CD8-positive, alpha-beta memory T cell (primary cell): ENCODE data around the gene ANKRD17. TPM values are rescaled to one million over a fixed set of nuclear protein-coding genes. Genes with fewer than 3 reads are reported as not detected.

Experiments used
- CTCF ChIA-PET: fragments of 350-600 bp; sonication (Branson Sonifier 250); formaldehyde crosslinking; loops from one replicate; lab custom pipeline; 2021; ENCODE audit warnings: antibody characterized with exemption; lab: Charles Lee
- POLR2A ChIA-PET: fragments of 350-600 bp; sonication (Branson Sonifier 250); formaldehyde crosslinking; loops from one replicate; lab custom pipeline; 2021; ENCODE audit warnings: antibody characterized with exemption; lab: Charles Lee
- DNase-seq, 5 donors: peaks; one replicate each; pipeline versions ENCODE4 v3.0.0 to v3.0.0-alpha.2; 2020 to 2022; ENCODE audit warnings: mixed read lengths in 1 of 5
- H3K27ac ChIP-seq: one replicate; pipeline ENCODE4 v1.7.0; 2013; ENCODE audit warnings: low read depth, mild to moderate bottlenecking, low read length, moderate library complexity
- H3K27me3 ChIP-seq: 2 replicates; pipeline ENCODE4 v1.7.0; 2013; ENCODE audit warnings: low read length, mild to moderate bottlenecking; ENCODE audit not compliant: insufficient read depth, poor library complexity, severe bottlenecking
- H3K36me3 ChIP-seq: 2 replicates; pipeline ENCODE4 v1.7.0; 2013; ENCODE audit warnings: mild to moderate bottlenecking, low read length, moderate library complexity; ENCODE audit not compliant: insufficient read depth
- H3K4me1 ChIP-seq: 2 replicates; pipeline ENCODE4 v1.7.0; 2013; ENCODE audit warnings: mild to moderate bottlenecking, low read length, moderate library complexity; ENCODE audit not compliant: insufficient read depth
- H3K4me3 ChIP-seq: 2 replicates; pipeline ENCODE4 v1.7.0; 2013; ENCODE audit warnings: mild to moderate bottlenecking, low read length
- H3K9me3 ChIP-seq: 2 replicates; pipeline ENCODE4 v1.7.0; 2013; ENCODE audit warnings: mild to moderate bottlenecking, low read length
- H3K27ac Mint-ChIP-seq, 8 donors: one replicate each; pipeline ENCODE4 v1.8.0; 2020 to 2021; ENCODE audit warnings: mixed read lengths in 8 of 8, mild to moderate bottlenecking in 6 of 8, inconsistent platforms in 3 of 8, moderate library complexity in 3 of 8
- H3K27me3 Mint-ChIP-seq, 2 donors: one replicate each; pipeline ENCODE4 v1.8.0; 2020 to 2021; ENCODE audit warnings: mixed read lengths in 2 of 2, mild to moderate bottlenecking in 1 of 2, moderate library complexity in 1 of 2
- H3K36me3 Mint-ChIP-seq, 3 donors: one replicate each; pipeline ENCODE4 v1.8.0; 2020 to 2021; ENCODE audit warnings: mixed read lengths in 3 of 3, inconsistent platforms in 1 of 3, mild to moderate bottlenecking in 1 of 3
- H3K4me1 Mint-ChIP-seq, 3 donors: one replicate each; pipeline ENCODE4 v1.8.0; 2020 to 2021; ENCODE audit warnings: mixed read lengths in 3 of 3, inconsistent platforms in 1 of 3, mild to moderate bottlenecking in 1 of 3
- H3K4me3 Mint-ChIP-seq, 7 donors: one replicate each; pipeline ENCODE4 v1.8.0; 2020 to 2021; ENCODE audit warnings: mixed read lengths in 7 of 7, mild to moderate bottlenecking in 6 of 7, moderate library complexity in 4 of 7, inconsistent platforms in 2 of 7
- H3K9me3 Mint-ChIP-seq, 5 donors: one replicate each; pipeline ENCODE4 v1.8.0; 2020 to 2022; ENCODE audit warnings: mixed read lengths in 5 of 5, mild to moderate bottlenecking in 3 of 5, moderate library complexity in 2 of 5, inconsistent platforms in 1 of 5
- polyA plus RNA-seq: library from polyadenylated mRNA; unstranded; fragments of 300-500 nt; fragmentation: Illumina TruSeq; gene quantifications from one replicate; pipeline ENCODE4 v1.2.3, GENCODE V29; 2021
- total RNA-seq, 2 experiments: library from RNA; stranded (reverse); gene quantifications; one replicate each; pipeline ENCODE4 v1.2.3, GENCODE V29; 2021

ANKRD17 gene
- total and polyA plus RNA-seq, 3 experiments from 2014 or later: 15.7 to 61.9 (median 57.6) TPM

DNA sequence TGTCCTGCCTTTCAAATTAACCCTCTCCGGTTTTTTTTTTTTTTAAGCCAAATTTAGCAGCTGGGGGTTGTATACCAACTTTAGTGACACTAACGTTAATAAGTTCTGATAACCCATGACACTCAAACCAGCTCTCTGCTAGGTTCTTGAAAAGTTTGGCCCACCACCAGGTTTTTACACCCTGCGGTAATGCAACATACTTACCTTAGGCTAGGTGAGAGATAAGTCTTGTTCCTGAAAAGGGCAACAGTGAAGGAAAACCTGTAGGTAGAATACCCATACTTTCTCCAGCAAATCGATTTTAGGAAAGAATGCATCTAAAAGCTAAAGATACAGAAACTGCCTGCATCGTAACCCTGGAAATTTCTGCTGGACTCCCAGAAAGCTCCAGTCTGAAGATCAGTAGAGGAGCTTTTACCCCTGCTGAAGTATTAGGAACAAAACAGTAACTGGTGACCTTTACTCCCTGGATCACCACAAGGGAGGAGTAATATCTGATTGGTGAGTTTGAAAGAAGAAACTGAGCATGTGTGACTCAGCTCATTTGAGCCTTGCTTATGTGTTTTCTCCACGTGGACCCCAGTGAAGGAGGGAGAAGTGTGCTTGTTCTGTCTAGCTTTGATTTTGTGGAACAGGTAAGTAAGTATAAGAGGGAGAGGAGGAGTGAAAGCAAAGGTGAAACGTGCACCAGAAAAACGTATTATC is 154.6 kb downstream of the ANKRD17 start:
- Mint-ChIP-seq H3K27me3 (no peaks in the 10 kb centered on the region), H3K27ac (peak overlapping the region in 3 of 8 donors; percentile 10 to 58 (median 32)), H3K4me3 (no peak overlapping the region), H3K36me3 (peaks cover 0 to 54% (median 20%) of the 10 kb centered on the region in 3 donors), H3K4me1 (no peaks in the 10 kb centered on the region), H3K9me3 (no peaks in the 10 kb centered on the region)
- ChIA-PET POLR2A (no interaction called here), CTCF (interaction anchor here (0.9 kb wide), 1 partner anchor 12 kb away, joined by 3 read pairs; no protein-coding TSS in a partner anchor)
- Histone ChIP-seq H3K27ac (no peak overlapping the region), H3K27me3 (no peaks in the 10 kb centered on the region), H3K36me3 (peaks cover 4% of the 10 kb centered on the region), H3K4me1 (no peaks in the 10 kb centered on the region), H3K9me3 (no peaks in the 10 kb centered on the region), H3K4me3 (no peak overlapping the region)
- DNase-seq: no peak

DNA sequence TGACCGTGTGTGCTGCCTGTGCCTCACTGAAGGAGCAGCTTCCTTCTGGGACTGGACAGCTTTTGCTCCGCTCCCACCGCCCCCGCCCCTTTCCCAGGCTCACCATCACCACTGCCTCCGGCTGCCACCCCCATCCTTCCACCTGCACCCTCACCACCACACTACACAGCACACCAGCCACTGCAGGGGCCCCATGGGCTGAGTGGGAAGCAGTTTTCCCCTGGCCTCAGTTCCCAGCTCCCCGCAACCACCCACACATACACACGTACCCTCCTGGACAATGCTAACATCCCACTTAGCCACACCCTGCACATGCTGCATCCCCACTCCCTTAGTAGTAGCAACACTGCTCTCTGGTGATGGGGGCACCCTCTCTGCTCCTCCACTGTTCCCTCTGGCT is 159.5 kb downstream of the ANKRD17 start:
- H3K27me3 Mint-ChIP-seq: peaks cover 0 to 1% of the 10 kb centered on the region in 2 donors
- Histone ChIP-seq H3K9me3 (no peaks in the 10 kb centered on the region), H3K4me3 (no peak overlapping the region), H3K27ac (no peak overlapping the region), H3K27me3 (no peaks in the 10 kb centered on the region), H3K36me3 (peaks cover 13% of the 10 kb centered on the region), H3K4me1 (no peaks in the 10 kb centered on the region)
- H3K9me3 Mint-ChIP-seq: no peaks in the 10 kb centered on the region
- H3K4me1 Mint-ChIP-seq: no peaks in the 10 kb centered on the region
- CTCF ChIA-PET: no interaction called here
- no peak for DNase-seq
- H3K27ac Mint-ChIP-seq: peak overlapping the region in 5 of 8 donors; percentile 46 to 93 (median 74)
- H3K4me3 Mint-ChIP-seq: no peak overlapping the region
- peaks cover 0 to 65% (median 17%) of the 10 kb centered on the region in 3 donors for H3K36me3 Mint-ChIP-seq
- POLR2A ChIA-PET: no interaction called here

DNA sequence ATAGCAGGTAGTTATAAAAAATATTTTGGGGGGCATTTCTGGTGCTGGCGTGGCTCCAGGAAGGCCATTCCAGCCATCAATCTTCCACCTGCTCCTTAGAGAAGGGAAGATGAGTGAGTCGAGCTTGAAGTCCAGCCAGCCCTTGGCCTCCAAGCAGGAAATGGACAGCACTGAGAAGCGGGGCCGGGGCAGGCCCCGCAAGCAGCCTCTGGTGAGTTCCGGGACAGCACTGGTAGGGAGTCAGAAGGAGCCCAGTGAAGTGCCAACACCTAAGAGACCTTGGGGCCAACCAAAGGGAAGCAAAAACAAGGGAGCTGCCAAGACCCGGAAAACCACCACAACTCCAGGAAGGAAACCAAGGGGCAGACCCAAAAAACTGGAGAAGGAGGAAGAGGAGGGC is 159.9 kb downstream of the ANKRD17 start:
- POLR2A ChIA-PET: no interaction called here
- Mint-ChIP-seq H3K4me1 (no peaks in the 10 kb centered on the region), H3K27me3 (peaks cover 0 to 1% of the 10 kb centered on the region in 2 donors), H3K27ac (peak overlapping the region in 3 of 8 donors; percentile 15 to 75 (median 52)), H3K9me3 (no peaks in the 10 kb centered on the region), H3K4me3 (no peak overlapping the region), H3K36me3 (peaks cover 0 to 66% (median 15%) of the 10 kb centered on the region in 3 donors)
- no peak for DNase-seq
- CTCF ChIA-PET: no interaction called here
- H3K27me3 ChIP-seq: no peaks in the 10 kb centered on the region
- H3K4me1 ChIP-seq: no peaks in the 10 kb centered on the region
- H3K36me3 ChIP-seq: peaks cover 16% of the 10 kb centered on the region
- H3K4me3 ChIP-seq: no peak overlapping the region
- H3K9me3 ChIP-seq: no peaks in the 10 kb centered on the region
- no peak overlapping the region for H3K27ac ChIP-seq

DNA sequence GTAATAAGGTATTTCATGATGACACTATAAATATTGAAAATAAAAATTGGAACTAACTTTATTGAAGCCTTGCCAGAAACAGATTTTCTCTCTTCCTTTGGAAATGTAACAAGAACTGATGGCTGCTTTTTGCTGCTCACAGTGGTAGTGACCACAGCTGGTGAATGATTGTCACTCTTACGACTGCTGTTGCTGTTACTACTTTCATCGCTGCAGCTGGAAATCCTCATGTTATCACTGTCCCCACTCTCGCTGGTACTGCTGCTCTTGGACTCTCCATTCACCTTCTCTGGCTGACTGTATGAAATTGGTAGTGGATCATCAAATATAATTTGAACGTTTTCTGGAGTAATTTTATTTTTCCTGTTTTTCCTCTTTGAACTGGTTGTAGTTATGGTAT is 160.6 kb downstream of the ANKRD17 start:
- H3K36me3 Mint-ChIP-seq: peaks cover 0 to 66% (median 15%) of the 10 kb centered on the region in 3 donors
- no peak overlapping the region for H3K4me3 Mint-ChIP-seq
- H3K4me1 Mint-ChIP-seq: no peaks in the 10 kb centered on the region
- DNase-seq: no peak
- H3K27ac Mint-ChIP-seq: peak overlapping the region in 1 of 8 donors; percentile 19
- Histone ChIP-seq H3K4me3 (no peak overlapping the region), H3K36me3 (peaks cover 19% of the 10 kb centered on the region), H3K4me1 (no peaks in the 10 kb centered on the region), H3K9me3 (no peaks in the 10 kb centered on the region), H3K27ac (no peak overlapping the region), H3K27me3 (no peaks in the 10 kb centered on the region)
- ChIA-PET POLR2A (no interaction called here), CTCF (no interaction called here)
- H3K9me3 Mint-ChIP-seq: no peaks in the 10 kb centered on the region
- H3K27me3 Mint-ChIP-seq: peaks cover 0 to 1% of the 10 kb centered on the region in 2 donors

DNA sequence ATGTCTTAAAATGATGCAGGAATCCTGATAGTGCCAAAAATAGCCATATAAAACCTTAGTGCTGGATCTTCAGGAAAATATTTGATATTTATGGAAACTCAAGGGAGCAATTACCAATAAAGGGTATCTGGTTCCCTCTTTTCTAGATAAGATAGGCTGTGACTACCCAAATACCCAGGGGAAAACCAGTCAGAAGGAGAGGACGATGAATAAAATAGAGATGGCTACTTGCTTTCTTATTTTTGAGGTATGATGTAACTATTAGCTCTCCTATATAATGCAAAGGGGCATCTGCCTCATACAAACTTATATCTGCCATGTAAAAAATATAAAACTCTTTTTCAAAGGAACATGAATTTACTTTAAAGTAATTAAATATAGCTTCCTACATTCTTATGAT is 165.7 kb downstream of the ANKRD17 start:
- peaks cover 0 to 1% of the 10 kb centered on the region in 2 donors for H3K27me3 Mint-ChIP-seq
- Histone ChIP-seq H3K27ac (no peak overlapping the region), H3K27me3 (no peaks in the 10 kb centered on the region), H3K9me3 (no peaks in the 10 kb centered on the region), H3K4me1 (no peaks in the 10 kb centered on the region), H3K4me3 (no peak overlapping the region), H3K36me3 (peaks cover 32% of the 10 kb centered on the region)
- H3K9me3 Mint-ChIP-seq: no peaks in the 10 kb centered on the region
- H3K4me3 Mint-ChIP-seq: no peak overlapping the region
- DNase-seq: no peak
- peaks cover 11 to 57% (median 18%) of the 10 kb centered on the region in 3 donors for H3K36me3 Mint-ChIP-seq
- peaks cover 1 to 13% (median 7%) of the 10 kb centered on the region in 3 donors for H3K4me1 Mint-ChIP-seq
- ChIA-PET CTCF (no interaction called here), POLR2A (no interaction called here)
- H3K27ac Mint-ChIP-seq: peak overlapping the region in 3 of 8 donors; percentile 36 to 48 (median 41)

DNA sequence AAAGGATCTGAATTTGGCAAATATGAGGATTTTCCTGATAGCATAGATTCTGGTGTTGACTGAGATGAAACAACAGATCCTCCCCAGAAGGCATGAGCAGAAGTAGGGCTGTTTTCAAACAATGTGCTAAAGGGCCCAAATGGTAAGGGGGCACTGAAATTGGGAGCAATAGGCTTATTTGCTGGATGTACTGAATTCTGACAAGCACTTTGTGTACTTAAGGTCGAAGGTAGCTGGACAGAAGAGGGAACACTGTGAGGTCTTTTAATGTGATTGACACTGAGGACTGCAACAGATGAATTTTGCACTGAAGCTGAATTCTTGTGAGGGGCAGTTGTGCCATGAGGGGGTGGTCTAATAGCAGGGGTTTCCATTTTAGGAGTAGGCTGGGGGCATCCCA is 167.9 kb downstream of the ANKRD17 start:
- Histone ChIP-seq H3K27me3 (no peaks in the 10 kb centered on the region), H3K4me3 (no peak overlapping the region), H3K9me3 (no peaks in the 10 kb centered on the region), H3K27ac (no peak overlapping the region), H3K36me3 (peaks cover 22% of the 10 kb centered on the region), H3K4me1 (no peaks in the 10 kb centered on the region)
- no peaks in the 10 kb centered on the region for H3K9me3 Mint-ChIP-seq
- no peak for DNase-seq
- H3K4me3 Mint-ChIP-seq: no peak overlapping the region
- H3K27me3 Mint-ChIP-seq: peaks cover 0 to 1% of the 10 kb centered on the region in 2 donors
- H3K27ac Mint-ChIP-seq: peak overlapping the region in 5 of 8 donors; percentile 5 to 86 (median 79)
- ChIA-PET POLR2A (no interaction called here), CTCF (interaction anchor here (1.0 kb wide), 1 partner anchor 17 kb away, joined by 3 read pairs; no protein-coding TSS in a partner anchor)
- H3K4me1 Mint-ChIP-seq: peaks cover 8 to 29% (median 21%) of the 10 kb centered on the region in 3 donors
- H3K36me3 Mint-ChIP-seq: peaks cover 11 to 47% (median 16%) of the 10 kb centered on the region in 3 donors

DNA sequence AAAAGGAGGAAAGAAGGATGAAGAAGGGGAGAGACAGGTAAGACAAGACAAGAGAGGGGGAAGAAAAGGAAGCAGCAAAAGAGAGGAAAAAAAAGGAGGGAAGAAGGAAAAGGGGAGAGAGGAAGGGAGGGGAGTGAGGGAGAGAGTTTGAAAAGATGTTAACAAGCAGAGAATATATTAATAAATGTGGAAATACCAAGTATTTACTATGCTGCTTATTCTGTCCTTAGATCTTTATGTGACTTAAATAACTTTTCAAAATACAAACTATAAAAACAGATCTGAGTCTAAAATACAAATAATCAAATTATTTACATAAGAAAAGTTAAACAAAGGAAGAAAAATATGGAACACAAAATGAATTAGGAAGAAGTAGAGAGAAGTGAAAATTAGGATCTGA is 170.7 kb downstream of the ANKRD17 start:
- Histone ChIP-seq H3K27me3 (no peaks in the 10 kb centered on the region), H3K9me3 (no peaks in the 10 kb centered on the region), H3K36me3 (peaks cover 16% of the 10 kb centered on the region), H3K4me3 (no peak overlapping the region), H3K4me1 (no peaks in the 10 kb centered on the region), H3K27ac (no peak overlapping the region)
- H3K36me3 Mint-ChIP-seq: peaks cover 11 to 53% (median 19%) of the 10 kb centered on the region in 3 donors
- no peaks in the 10 kb centered on the region for H3K27me3 Mint-ChIP-seq
- H3K4me3 Mint-ChIP-seq: peak overlapping the region in 2 of 7 donors; percentile 14 to 42
- H3K9me3 Mint-ChIP-seq: no peaks in the 10 kb centered on the region
- peak overlapping the region in 6 of 8 donors; percentile 19 to 80 (median 60) for H3K27ac Mint-ChIP-seq
- DNase-seq: no peak
- ChIA-PET CTCF (no interaction called here), POLR2A (no interaction called here)
- H3K4me1 Mint-ChIP-seq: peaks cover 8 to 33% (median 21%) of the 10 kb centered on the region in 3 donors
